HEK293 (cell line): ENCODE data around the gene SERAC1.

Experiments
- CTCF ChIP-seq: fragments of 450-650 bp; formaldehyde crosslinking; IDR thresholded peaks from 2 replicates; pipeline ENCODE4 v1.5.1; 2016; ENCODE audit warnings: missing biosample characterization, missing genetic modification characterization
- GLIS2 ChIP-seq: fragments of 450-650 bp; formaldehyde crosslinking; IDR thresholded peaks from 2 replicates; pipeline ENCODE4 v1.5.1; 2016; ENCODE audit warnings: missing biosample characterization, missing genetic modification characterization
- REST ChIP-seq: fragments of 450-650 bp; formaldehyde crosslinking; IDR thresholded peaks from 2 replicates; pipeline ENCODE4 v1.5.1; 2016; ENCODE audit warnings: missing biosample characterization, missing genetic modification characterization
- ZFP3 ChIP-seq: fragments of 450-650 bp; formaldehyde crosslinking; IDR thresholded peaks from 2 replicates; pipeline ENCODE4 v1.5.1; 2016; ENCODE audit warnings: low read depth, missing biosample characterization, missing genetic modification characterization
- ZNF274 ChIP-seq, 2 experiments: fragments of 200-500 bp in 1 of 2; fragments of 450-650 bp in 1 of 2; sonication (Bioruptor generic) in 1 of 2; formaldehyde crosslinking in 1 of 2; IDR thresholded peaks; 2 replicates each; pipeline versions ENCODE4 v1.5.1 to v1.6.1; 2014 to 2016; ENCODE audit warnings: borderline replicate concordance in 1 of 2, inconsistent platforms in 1 of 2, low read length in 1 of 2, missing biosample characterization in 1 of 2, missing genetic modification characterization in 1 of 2
- ZNF341 ChIP-seq: fragments of 450-650 bp; formaldehyde crosslinking; IDR thresholded peaks from 2 replicates; pipeline ENCODE4; 2016; ENCODE audit warnings: low read depth, missing biosample characterization, missing genetic modification characterization
- ZNF544 ChIP-seq: fragments of 450-650 bp; formaldehyde crosslinking; IDR thresholded peaks from 2 replicates; pipeline ENCODE4 v1.5.0; 2017; ENCODE audit warnings: missing biosample characterization, missing genetic modification characterization

- TF ChIP-seq ZNF544 (tag by site-specific recombination) (no peak), REST (tag by site-specific recombination) (no peak), ZNF274 (IDR thresholded peaks at IDR 0.05; ENCODE audit: low read length) (no peak), ZNF274 (tag by site-specific recombination; IDR thresholded peaks at IDR 0.05; ENCODE audit: borderline replicate concordance) (no peak), ZNF341 (tag by site-specific recombination) (no peak), ZFP3 (tag by site-specific recombination) (no peak), CTCF (tag by site-specific recombination) (no peak), GLIS2 (no peak)
Measured at GRCh38 chr6:158191032-158191431, 23.0 kb upstream of the SERAC1 start.
